Lower leg skin (tissue), 4 donors: Measurements from ENCODE around the gene CD83. TPM values are rescaled to one million over a fixed set of nuclear protein-coding genes. Genes with fewer than 3 reads are reported as not detected.

Experiments
- DNase-seq, 2 donors: peaks; one replicate each; pipeline ENCODE4 v3.0.0-alpha.2; 2019; ENCODE audit warnings: low spot score in 2 of 2
- H3K4me3 ChIP-seq: fragments of 200-600 bp; sonication (generic); 2 replicates; pipeline ENCODE4 v1.5.1; 2017; ENCODE audit warnings: mild to moderate bottlenecking, low read depth; ENCODE audit not compliant: poor library complexity, severe bottlenecking
- CTCF ChIP-seq, 3 donors: fragments of 450-650 bp; IDR thresholded peaks; one replicate each; pipeline ENCODE4 v1.5.1; 2016; ENCODE audit warnings: antibody characterized with exemption in 3 of 3, mild to moderate bottlenecking in 3 of 3, moderate library complexity in 2 of 3
- POLR2A ChIP-seq, 2 donors: fragments of 450-650 bp; IDR thresholded peaks; one replicate each; pipeline ENCODE4 v1.6.1; 2016 to 2017; ENCODE audit warnings: antibody characterized with exemption in 2 of 2, mild to moderate bottlenecking in 1 of 2, moderate library complexity in 1 of 2
- WGBS, 2 donors: methylation state at CpG; one replicate each; pipeline ENCODE4 v1.1.5; 2018; 5-methylcytosine and 5-hydroxymethylcytosine counted together
- intact Hi-C: fragments of 100-400 bp; cut with DNase I; formaldehyde crosslinking; loops from one replicate; pipeline ENCODE4 v1.15.0; 2023; ENCODE audit warnings: low total_unique reads
- total RNA-seq, 4 donors: library from RNA; depleted of rRNA; stranded (reverse); fragments of >200 nt; gene quantifications; one replicate each; pipeline ENCODE4 v1.1.0, GENCODE V29; 2016

CD83 gene
- total RNA-seq, 4 donors from 2014 or later: 2.2 to 4.4 (median 3.4) TPM

DNA sequence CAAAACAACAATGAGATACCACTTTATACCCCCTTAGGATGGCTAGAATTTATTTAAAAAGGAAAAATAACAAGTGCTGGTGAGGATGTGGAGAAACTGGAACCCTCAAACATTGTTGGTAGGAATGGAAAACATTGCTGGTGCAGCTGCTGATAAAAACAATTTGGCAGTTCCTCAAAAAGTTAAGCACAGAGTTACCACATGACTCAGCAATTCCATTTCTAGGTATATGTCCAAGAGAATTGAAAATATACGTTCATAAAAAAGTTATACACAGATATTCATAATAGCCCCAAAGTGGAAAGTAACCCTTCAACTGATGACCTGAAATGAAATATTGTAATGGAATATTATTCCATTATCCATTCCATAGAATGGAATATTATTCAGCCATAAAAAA, 55.0 kb downstream of the CD83 start:
- TF ChIP-seq CTCF (IDR thresholded peaks at IDR 0.05) (no peak), POLR2A (IDR thresholded peaks at IDR 0.05) (no peak)
- no peak overlapping the region for H3K4me3 ChIP-seq
- 71 to 83% methylated on average over 1 of the region's 1 CpG for WGBS, 2 donors
- intact Hi-C loops: no loop called here
- DNase-seq: no peak

GRCh38 chr6:14174226-14174625, 56.7 kb downstream of the CD83 start:
- no peak overlapping the region for H3K4me3 ChIP-seq
- TF ChIP-seq CTCF (IDR thresholded peaks at IDR 0.05) (no peak), POLR2A (IDR thresholded peaks at IDR 0.05) (no peak)
- 55 to 63% methylated on average over 3 of the region's 3 CpGs for WGBS, 2 donors
- intact Hi-C loops: no loop called here
- no peak for DNase-seq

DNA sequence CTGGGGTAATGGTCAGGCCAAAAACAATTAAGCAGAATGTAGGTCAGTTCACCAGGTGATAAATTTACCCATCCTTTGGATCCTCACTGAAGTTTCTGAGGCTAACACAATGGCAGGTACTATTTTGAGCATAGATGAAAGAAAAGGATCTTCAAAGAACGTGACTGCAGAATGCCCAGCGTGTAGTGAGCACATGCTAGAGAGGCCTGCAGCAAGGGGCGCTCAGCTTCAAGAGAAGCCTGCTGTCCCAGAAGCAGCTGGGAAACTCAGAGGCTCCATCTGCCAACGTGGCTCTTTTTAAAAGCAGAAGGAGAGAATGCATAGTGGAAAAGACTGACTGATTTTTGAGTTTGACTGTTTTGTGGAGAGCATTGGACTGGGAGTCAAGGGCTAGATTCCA, 57.4 kb downstream of the CD83 start:
- intact Hi-C loops: no loop called here
- H3K4me3 ChIP-seq: no peak overlapping the region
- DNase-seq: no peak
- 81 to 87% methylated on average over 4 of the region's 4 CpGs for WGBS, 2 donors
- no peak for TF ChIP-seq CTCF (IDR thresholded peaks at IDR 0.05)
- TF ChIP-seq POLR2A (IDR thresholded peaks at IDR 0.05): no peak

GRCh38 chr6:14176429-14176828, 58.9 kb downstream of the CD83 start:
- no peak overlapping the region for H3K4me3 ChIP-seq
- no peak for TF ChIP-seq CTCF (IDR thresholded peaks at IDR 0.05)
- TF ChIP-seq POLR2A (IDR thresholded peaks at IDR 0.05): no peak
- no peak for DNase-seq
- WGBS, 2 donors: 63 to 84% methylated on average over 7 of the region's 7 CpGs
- intact Hi-C loops: no loop called here

- WGBS, 2 donors: 79% methylated on average over 6 of the region's 6 CpGs
- no peak overlapping the region for H3K4me3 ChIP-seq
- intact Hi-C loops: no loop called here
- no peak for DNase-seq
- TF ChIP-seq POLR2A (IDR thresholded peaks at IDR 0.05) (no peak), CTCF (IDR thresholded peaks at IDR 0.05) (no peak)
Observed at GRCh38 chr6:14177413-14178082, 60.0 kb downstream of the CD83 start.

GRCh38 chr6:14178083-14178445, 60.5 kb downstream of the CD83 start:
- TF ChIP-seq POLR2A (IDR thresholded peaks at IDR 0.05) (no peak), CTCF (IDR thresholded peaks at IDR 0.05) (no peak)
- H3K4me3 ChIP-seq: no peak overlapping the region
- WGBS, 2 donors: 88 to 96% methylated on average over 5 of the region's 5 CpGs
- no peak for DNase-seq
- intact Hi-C loops: no loop called here
